Mucosa of descending colon (tissue), 3 donors: ENCODE data around the gene POLRMT. TPM values are rescaled to one million over a fixed set of nuclear protein-coding genes. Genes with fewer than 3 reads are reported as not detected.

Experiments
- ATAC-seq: fragments of 200-7000 bp; cut with Tn5 transposase; one replicate; pipeline ENCODE4 v1.9.1; 2020; ENCODE audit warnings: mild to moderate bottlenecking, moderate library complexity
- DNase-seq, 3 donors: peaks; one replicate each; pipeline ENCODE4 v3.0.0-alpha.2; 2020
- H3K36me3 ChIP-seq: fragments of 200-600 bp; one replicate; pipeline ENCODE4 v1.8.0; 2021; ENCODE audit warnings: low read depth, mild to moderate bottlenecking
- H3K4me1 ChIP-seq: fragments of 200-600 bp; one replicate; pipeline ENCODE4 v1.8.0; 2021; ENCODE audit warnings: low read depth, mild to moderate bottlenecking
- H3K4me3 ChIP-seq: fragments of 200-600 bp; one replicate; pipeline ENCODE4 v1.8.0; 2021; ENCODE audit warnings: mild to moderate bottlenecking
- H3K9me3 ChIP-seq: fragments of 200-600 bp; one replicate; pipeline ENCODE4 v1.8.0; 2021; ENCODE audit warnings: mild to moderate bottlenecking
- CTCF ChIP-seq: fragments of 200-600 bp; IDR thresholded peaks from one replicate; pipeline ENCODE4 v1.8.0; 2022; ENCODE audit warnings: antibody characterized with exemption, mild to moderate bottlenecking
- intact Hi-C, 2 donors: fragments of 100-400 bp; cut with DNase I in 1 of 2; cut with micrococcal nuclease in 1 of 2; formaldehyde crosslinking; loops; one replicate each; pipeline versions ENCODE4 v1.11.0 to v1.11.1; 2022; cut with DNase I, micrococcal nuclease
- total RNA-seq, 3 donors: library from RNA; stranded (reverse); fragmentation: NEBNext Ultra II Directional in 2 of 3; extraction: Animal tissue kit (Norgen Biotek cat#: 25700) in 2 of 3; gene quantifications; one replicate each; pipeline versions ENCODE4 v1.2.1 to v1.2.4, GENCODE V29; 2021 to 2023
- donor health status: DM: no; HTN: no; CAD: no; lungs with moderate emphysema.
- donor health status: DM: no; HTN: no; CAD: no.
- donor health status: DM: no; HTN: yes; CAD: no.

POLRMT gene
- total RNA-seq, 3 donors from 2014 or later, result 48.3 to 61.1 (median 51.1) TPM

DNA sequence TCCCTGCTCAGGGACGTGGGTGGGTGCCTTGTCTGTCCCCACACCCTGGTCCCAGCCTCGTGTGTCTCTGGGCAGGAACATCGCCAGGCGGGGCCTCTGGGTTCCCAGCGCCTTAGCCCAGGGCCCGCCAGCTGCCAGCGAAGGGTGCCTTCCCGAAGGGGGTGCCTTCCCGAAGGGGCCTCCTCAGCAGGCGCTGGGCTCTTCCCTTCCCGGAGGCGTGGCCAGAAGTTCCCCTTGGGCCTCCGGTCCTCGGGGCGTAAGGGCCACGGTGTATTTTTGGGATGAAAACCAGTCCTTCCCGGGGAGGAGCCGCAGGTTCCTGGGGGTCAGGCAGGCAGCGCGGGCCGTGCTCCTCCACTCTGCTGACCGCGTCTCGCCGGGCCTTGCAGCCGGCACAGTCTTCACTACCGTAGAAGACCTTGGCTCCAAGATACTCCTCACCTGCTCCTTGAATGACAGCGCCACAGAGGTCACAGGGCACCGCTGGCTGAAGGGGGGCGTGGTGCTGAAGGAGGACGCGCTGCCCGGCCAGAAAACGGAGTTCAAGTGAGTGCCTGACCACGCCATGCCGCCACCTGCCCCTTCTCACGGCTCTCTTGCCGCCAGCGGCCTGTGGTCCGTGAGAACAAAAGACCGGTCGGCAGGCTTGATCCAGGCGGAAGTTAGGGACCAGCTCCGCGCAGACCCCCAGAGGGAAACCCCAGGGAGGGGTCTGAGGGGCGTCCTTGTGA is 54.1 kb downstream of the POLRMT start:
- intact Hi-C loops, result no loop called here
- TF ChIP-seq CTCF, result no peak
- no peak overlapping the region for H3K4me3 ChIP-seq
- peaks cover 22% of the 10 kb centered on the region for H3K4me1 ChIP-seq
- H3K36me3 ChIP-seq, result peaks cover 12% of the 10 kb centered on the region
- H3K9me3 ChIP-seq, result no peaks in the 10 kb centered on the region
- ATAC-seq, result no peak
- DNase-seq, result peak in 1 of 3 donors; percentile 24

GRCh38 chr19:577439-578392 is 55.6 kb downstream of the POLRMT start:
- H3K4me1 ChIP-seq, result peaks cover 26% of the 10 kb centered on the region
- ATAC-seq, result no peak
- TF ChIP-seq CTCF, result no peak
- peaks cover 12% of the 10 kb centered on the region for H3K36me3 ChIP-seq
- intact Hi-C loops, result no loop called here
- peak in 1 of 3 donors; percentile 21 for DNase-seq
- no peak overlapping the region for H3K4me3 ChIP-seq
- H3K9me3 ChIP-seq, result no peaks in the 10 kb centered on the region

DNA sequence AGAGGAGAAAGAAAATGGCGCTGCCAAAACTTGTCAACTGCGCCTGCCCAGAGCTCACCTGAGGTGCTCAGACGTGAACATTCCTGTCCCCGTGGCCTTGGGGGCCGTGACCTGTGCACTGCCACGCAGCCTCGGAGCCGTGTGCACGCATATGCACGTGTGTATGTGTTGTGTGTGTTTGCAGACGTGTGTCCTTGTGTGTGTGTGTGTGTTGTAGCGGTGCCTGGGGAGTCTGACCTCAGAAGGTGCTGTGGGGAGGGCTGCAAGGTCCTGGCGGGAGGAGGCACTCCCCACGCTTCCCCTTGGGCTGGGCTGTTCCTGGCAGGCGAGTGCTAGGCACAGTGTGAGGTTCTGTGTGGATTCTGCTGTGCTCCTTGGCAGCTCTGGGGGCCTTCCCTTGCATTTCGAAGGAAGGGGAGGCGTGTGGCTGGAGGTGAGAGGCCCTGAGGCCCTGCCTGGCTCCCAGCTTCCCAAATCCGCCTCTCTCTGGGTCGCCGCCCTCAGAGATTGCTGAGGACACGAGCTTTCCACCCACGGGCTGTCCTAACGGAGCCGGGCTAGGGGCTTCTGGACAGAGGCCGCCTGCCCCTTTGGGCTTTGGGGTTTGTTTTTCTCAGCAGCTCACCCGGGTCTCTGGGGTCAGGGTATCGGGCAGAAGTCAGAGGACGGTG is 56.4 kb downstream of the POLRMT start:
- no peak overlapping the region for H3K4me3 ChIP-seq
- peaks cover 26% of the 10 kb centered on the region for H3K4me1 ChIP-seq
- intact Hi-C loops, result no loop called here
- peak in 1 of 3 donors; percentile 23 for DNase-seq
- peaks cover 11% of the 10 kb centered on the region for H3K36me3 ChIP-seq
- no peak for TF ChIP-seq CTCF
- no peak for ATAC-seq
- H3K9me3 ChIP-seq, result no peaks in the 10 kb centered on the region

GRCh38 chr19:575527-576506 is 57.5 kb downstream of the POLRMT start:
- intact Hi-C loops, result no loop called here
- DNase-seq (peak in 1 of 3 donors; percentile 34), ATAC-seq (no peak)
- H3K9me3 ChIP-seq, result no peaks in the 10 kb centered on the region
- H3K4me1 ChIP-seq, result peaks cover 31% of the 10 kb centered on the region
- no peak for TF ChIP-seq CTCF
- peaks cover 5% of the 10 kb centered on the region for H3K36me3 ChIP-seq
- no peak overlapping the region for H3K4me3 ChIP-seq
